Measurements from ENCODE around the gene PIRT.

Gene PIRT

GRCh38 chr17:10836966-10837590 is 809 bp downstream of the PIRT start:
- no peak for TF ChIP-seq ZC3H10 (CRISPR knock-in tag; IDR thresholded peaks at IDR 0.05)
- no peak for TF ChIP-seq ESRRG (CRISPR knock-in tag; IDR thresholded peaks at IDR 0.05)
- TF ChIP-seq OSR1 (CRISPR knock-in tag; IDR thresholded peaks at IDR 0.05): no peak
- no peak for TF ChIP-seq ZFP3 (CRISPR knock-in tag; IDR thresholded peaks at IDR 0.05)
- TF ChIP-seq, protein P1, sequence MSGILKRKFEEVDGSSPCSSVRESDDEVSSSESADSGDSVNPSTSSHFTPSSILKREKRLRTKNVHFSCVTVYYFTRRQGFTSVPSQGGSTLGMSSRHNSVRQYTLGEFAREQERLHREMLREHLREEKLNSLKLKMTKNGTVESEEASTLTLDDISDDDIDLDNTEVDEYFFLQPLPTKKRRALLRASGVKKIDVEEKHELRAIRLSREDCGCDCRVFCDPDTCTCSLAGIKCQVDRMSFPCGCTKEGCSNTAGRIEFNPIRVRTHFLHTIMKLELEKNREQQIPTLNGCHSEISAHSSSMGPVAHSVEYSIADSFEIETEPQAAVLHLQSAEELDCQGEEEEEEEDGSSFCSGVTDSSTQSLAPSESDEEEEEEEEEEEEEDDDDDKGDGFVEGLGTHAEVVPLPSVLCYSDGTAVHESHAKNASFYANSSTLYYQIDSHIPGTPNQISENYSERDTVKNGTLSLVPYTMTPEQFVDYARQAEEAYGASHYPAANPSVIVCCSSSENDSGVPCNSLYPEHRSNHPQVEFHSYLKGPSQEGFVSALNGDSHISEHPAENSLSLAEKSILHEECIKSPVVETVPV (CRISPR knock-in tag; IDR thresholded peaks at IDR 0.05): no peak
- no peak for TF ChIP-seq ZFP30 (CRISPR knock-in tag; IDR thresholded peaks at IDR 0.05)
- no peak for TF ChIP-seq BACH2 (CRISPR knock-in tag; IDR thresholded peaks at IDR 0.05; ENCODE audit: borderline replicate concordance)
- TF ChIP-seq PATZ1 (CRISPR knock-in tag; IDR thresholded peaks at IDR 0.05; ENCODE audit: borderline replicate concordance): no peak
- TF ChIP-seq ZNF70 (CRISPR knock-in tag; IDR thresholded peaks at IDR 0.05): no peak
- no peak for TF ChIP-seq TOX (CRISPR knock-in tag; IDR thresholded peaks at IDR 0.05; ENCODE audit: borderline replicate concordance)
- no peak for TF ChIP-seq PPARA (CRISPR knock-in tag; IDR thresholded peaks at IDR 0.05; ENCODE audit: borderline replicate concordance)
- TF ChIP-seq RARB (CRISPR knock-in tag; IDR thresholded peaks at IDR 0.05): no peak
- TF ChIP-seq ISL1 (CRISPR knock-in tag; IDR thresholded peaks at IDR 0.05): no peak
- TF ChIP-seq CREB5 (CRISPR knock-in tag; IDR thresholded peaks at IDR 0.05; ENCODE audit: low read depth): no peak
- TF ChIP-seq TCF4 (CRISPR knock-in tag; IDR thresholded peaks at IDR 0.05; ENCODE audit: borderline replicate concordance): no peak
- TF ChIP-seq, protein P2, sequence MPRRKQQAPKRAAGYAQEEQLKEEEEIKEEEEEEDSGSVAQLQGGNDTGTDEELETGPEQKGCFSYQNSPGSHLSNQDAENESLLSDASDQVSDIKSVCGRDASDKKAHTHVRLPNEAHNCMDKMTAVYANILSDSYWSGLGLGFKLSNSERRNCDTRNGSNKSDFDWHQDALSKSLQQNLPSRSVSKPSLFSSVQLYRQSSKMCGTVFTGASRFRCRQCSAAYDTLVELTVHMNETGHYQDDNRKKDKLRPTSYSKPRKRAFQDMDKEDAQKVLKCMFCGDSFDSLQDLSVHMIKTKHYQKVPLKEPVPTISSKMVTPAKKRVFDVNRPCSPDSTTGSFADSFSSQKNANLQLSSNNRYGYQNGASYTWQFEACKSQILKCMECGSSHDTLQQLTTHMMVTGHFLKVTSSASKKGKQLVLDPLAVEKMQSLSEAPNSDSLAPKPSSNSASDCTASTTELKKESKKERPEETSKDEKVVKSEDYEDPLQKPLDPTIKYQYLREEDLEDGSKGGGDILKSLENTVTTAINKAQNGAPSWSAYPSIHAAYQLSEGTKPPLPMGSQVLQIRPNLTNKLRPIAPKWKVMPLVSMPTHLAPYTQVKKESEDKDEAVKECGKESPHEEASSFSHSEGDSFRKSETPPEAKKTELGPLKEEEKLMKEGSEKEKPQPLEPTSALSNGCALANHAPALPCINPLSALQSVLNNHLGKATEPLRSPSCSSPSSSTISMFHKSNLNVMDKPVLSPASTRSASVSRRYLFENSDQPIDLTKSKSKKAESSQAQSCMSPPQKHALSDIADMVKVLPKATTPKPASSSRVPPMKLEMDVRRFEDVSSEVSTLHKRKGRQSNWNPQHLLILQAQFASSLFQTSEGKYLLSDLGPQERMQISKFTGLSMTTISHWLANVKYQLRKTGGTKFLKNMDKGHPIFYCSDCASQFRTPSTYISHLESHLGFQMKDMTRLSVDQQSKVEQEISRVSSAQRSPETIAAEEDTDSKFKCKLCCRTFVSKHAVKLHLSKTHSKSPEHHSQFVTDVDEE (CRISPR knock-in tag; IDR thresholded peaks at IDR 0.05): no peak
- ATAC-seq: no peak

DNA sequence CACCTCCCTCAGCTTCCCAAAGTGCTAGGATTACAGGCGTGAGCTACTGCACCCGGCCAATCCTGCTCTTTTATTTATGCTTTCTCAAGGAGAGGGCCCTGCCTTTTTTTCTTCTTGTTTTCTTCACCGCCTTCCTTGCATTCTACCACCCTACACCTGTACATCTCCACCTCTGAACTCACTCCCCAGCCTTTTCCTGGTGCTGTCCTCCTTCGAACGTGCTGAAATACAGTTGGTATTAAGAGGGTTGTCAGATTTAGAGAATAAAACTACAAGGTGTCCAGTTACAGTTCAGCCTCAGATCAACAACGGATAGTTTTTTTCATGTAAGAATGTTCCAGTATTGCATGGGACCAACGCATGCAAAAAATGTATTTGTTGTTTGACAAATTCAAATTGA is 1.7 kb downstream of the PIRT start:
- no peak for TF ChIP-seq SNAI2 (CRISPR knock-in tag; IDR thresholded peaks at IDR 0.05)
- TF ChIP-seq, protein P1 (CRISPR knock-in tag; IDR thresholded peaks at IDR 0.05): no peak
- TF ChIP-seq, protein P2 (CRISPR knock-in tag; IDR thresholded peaks at IDR 0.05): no peak
- no peak for ATAC-seq

DNA sequence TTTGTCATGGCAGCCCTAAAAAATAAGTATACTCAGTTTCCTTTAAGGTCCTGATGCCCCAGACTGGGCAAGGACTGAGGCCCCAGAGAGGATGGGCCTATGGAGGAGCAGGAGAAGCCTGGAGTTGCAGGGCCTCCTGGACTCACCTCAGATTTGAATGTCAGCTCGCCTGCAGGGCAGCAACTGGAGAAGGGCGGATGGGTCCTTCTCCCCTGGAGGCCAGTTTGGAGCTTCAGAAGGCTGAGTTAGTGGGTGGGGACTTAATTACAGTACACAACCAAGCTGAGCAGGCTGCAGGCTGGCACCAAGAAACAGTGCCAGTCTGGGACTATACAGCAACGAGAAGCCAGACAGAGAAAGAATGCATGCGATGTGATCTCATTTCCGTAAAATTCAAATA is 6.2 kb downstream of the PIRT start:
- ATAC-seq: no peak
- TF ChIP-seq TCF4 (CRISPR knock-in tag; IDR thresholded peaks at IDR 0.05; ENCODE audit: borderline replicate concordance): no peak
- no peak for TF ChIP-seq ZNF565 (CRISPR knock-in tag; conservative IDR thresholded peaks at IDR 0.05; ENCODE audit: low read depth)
- no peak for TF ChIP-seq POU6F1 (CRISPR knock-in tag; IDR thresholded peaks at IDR 0.05; ENCODE audit: borderline replicate concordance, low read depth)
- no peak for TF ChIP-seq ZFP30 (CRISPR knock-in tag; IDR thresholded peaks at IDR 0.05)
- TF ChIP-seq ZFP3 (CRISPR knock-in tag; IDR thresholded peaks at IDR 0.05): no peak
- TF ChIP-seq ARNTL (CRISPR knock-in tag; IDR thresholded peaks at IDR 0.05; ENCODE audit: borderline replicate concordance, low read depth): no peak
